Inflammatory macrophage treated with lipopolysaccharide for 1 hour (primary cell): Measurements from ENCODE around the gene BARX1.
A peak's percentile ranks its signal among the peaks of the same experiment; 100 is the strongest.
"Not testable (repeated sequence)": the region's sequence is repeated elsewhere in the genome, so short reads cannot be mapped to it uniquely, and the experiment has no call there.

Experiments
- DNase-seq, 2 donors: peaks; one replicate each; pipeline ENCODE4 v3.0.0-alpha.2; 2020 to 2022

The BARX1 gene

DNA sequence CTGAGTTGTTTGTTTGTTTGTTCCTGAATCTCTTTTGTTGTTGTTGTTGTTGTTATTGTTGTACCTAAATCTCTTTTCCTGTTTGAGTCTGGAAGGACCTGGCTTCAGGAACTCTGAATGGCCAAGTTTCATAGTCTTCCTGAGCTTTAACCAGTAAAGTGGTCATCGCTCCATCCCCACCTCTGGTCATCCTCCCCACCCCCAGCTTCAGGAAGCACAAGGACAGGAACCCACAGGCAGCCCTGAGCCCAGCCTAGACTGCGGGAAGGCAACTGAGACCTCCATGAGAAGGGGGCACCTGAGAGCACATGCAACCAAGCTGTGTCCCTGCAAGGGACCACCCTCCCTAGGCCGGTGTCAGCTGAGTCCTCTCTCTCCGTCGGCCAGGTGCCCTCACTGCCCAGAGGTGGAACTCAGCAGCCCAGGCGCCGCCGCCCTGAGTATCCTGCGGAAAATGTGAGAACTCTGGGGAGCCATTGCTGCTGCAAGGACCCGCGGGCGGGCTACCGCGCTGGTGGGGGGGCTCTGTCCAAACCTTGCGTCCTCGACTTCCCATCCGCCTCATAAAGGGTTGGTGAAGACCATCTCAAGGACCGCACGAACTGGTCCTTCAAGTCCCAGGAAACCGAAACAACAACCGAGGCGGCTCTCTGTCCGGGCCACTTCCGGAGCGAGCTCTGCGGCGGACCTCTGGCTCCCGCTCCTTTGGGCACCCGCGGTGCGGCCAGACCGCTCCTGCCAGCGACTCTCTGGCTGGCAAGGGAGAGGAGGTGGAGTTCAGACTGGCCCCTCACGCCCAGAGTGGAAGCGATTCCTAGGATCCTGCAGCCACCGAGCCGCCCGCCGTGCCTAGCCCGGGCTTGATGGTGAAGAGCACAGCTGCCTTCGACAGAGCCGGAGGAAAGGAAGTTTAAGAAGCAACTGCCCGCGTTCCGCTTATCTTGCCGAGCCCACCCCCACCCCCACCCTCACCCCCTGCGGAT, 4.2 kb downstream of the BARX1 start:
- peak in 1 of 2 donors; percentile 27 for DNase-seq

DNA sequence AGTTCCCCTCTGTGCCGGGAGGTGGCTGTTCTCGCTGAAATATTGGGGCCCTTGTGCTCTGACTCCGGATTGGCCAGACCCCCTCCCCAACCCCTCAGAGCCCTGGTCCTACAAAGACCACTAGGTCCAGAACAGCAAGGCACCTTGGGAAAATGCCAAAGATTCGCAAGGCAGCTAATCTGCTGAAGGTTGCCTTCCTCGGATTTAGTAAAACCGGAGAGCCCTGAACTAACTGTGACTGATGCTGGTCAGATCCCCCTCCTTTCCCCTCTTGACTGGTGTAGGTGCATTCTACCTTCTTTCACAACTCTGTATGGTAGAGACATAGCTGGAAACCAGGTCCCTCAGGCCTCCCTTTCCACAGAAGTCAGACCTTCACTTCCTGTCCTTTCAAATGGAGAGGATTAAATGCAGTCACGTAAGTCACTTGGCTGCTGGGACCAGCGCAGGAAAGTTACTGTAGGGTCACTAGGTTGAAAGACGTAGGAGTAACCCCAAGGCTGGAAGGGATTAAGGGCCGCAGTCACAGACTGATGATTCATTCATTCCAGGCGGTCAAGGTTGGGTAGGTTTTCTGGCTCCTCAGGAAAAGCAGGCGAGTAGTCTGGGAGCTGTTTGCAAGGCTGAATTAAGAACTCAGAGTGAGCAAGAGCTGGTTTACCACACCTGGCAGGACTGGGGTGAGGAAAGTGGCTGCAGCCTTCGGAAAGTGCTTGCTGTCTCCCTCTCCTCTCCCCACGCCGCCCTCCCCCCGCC, 5.3 kb downstream of the BARX1 start:
- no peak for DNase-seq

DNA sequence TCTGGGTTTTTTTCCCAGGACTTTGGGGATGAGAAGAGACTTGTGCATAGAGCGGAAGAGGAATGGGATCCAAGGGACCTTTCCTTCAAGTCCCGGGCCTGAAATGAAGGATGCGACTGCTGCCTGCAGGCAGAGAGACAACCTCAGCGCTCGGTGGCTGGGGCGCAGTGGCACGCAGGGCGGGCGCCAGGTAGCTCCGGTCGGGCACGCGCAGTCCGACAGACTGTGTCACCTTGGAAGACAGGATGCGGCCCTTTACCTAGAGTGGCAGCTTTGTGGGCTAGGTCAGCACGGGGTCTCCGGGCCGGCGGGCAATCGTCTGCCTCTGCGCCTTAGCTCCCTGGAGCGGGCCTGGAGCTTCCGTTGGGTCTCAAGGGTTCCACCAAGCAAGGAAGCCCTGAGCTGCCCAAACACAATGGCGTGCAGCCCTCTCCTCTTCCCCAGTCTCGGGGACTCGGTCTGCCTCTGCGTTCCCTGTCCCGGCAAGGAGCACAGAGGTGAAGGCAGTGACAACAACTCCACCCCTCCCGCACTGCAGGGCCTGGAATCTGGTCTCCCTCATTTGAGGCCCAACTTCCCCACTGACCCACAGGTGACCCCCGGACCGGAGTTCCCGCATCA, 6.0 kb downstream of the BARX1 start:
- DNase-seq: no peak

DNA sequence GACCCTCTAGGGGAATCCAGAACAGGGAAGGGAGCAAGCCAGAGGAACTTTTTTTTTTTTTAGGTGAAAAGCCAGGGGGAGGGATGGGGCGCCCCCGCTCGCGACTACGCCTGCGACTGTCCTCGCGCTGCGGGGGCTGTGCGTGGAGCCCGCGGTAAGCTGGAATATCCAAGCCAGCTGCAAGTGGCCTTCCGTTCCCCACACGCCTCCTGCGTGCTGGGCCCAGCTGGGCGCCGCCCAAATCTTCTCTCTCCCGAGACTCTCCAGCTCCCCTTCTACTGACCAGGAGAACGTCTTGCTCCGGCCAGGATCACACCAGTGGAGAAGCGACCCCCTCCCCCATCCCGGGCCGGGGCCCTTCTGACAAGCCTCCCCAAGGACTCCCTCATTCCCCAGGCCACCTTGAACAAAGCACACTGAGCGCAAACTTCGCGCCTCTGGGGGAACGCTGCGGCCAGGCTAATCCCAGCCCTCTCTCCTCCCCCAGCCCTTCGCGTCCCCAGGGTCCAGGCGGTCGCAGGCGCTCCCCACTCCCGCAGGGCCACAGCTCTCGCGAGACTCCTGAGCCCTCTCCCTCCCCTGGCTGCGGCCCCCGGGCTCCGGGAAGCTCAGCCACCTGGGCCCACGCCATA, 6.6 kb downstream of the BARX1 start:
- no peak for DNase-seq

DNA sequence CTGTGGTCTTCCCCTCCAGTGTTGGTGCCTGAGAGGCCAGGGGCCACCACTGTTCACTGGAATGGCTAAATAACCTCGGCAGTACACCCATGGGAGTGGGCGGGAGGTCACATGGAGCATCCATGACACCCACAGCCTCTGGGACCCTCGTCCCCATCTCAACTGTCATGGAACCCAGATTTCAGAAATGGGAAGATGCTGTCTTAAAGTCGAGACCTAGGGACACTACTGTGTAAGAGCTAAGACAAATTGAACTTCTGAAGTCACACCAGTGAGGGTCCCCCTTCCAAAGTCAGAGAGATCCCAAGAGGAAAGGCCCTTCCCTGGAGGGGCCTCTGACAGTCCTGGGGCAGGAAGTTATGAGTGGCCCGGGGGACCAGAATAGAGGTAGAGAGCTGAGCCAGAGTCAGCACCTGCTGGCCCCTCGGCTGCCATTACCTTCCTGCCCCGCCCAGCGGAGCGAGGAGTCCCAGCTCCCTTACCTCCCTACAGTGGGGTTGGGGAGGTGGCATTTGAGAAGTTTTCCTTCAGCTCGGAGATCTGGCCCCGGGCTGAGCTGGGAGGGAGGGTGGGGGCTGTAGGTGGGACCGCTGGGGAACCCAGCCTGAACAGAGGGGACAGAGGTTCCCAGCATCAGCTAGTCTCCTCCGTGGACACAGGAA, 7.6 kb downstream of the BARX1 start:
- no peak for DNase-seq

DNA sequence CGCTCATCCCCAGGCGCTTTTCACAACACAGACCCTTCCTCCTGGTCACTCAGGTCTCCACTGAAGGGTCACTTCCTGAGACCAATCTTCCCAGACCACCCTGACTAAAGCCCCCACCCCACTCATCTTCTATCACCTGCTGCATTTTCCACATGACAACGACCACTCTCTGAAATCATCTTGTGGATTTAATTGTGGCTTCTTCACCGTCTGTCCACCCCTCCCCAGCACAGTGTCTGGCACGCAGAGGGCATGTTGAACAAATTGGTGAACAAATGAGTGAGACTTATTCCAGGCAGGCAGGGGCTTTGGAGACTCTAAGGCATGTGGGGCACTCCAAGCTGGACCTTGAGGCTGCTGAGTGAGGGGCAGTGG, 8.8 kb downstream of the BARX1 start:
- no peak for DNase-seq

DNA sequence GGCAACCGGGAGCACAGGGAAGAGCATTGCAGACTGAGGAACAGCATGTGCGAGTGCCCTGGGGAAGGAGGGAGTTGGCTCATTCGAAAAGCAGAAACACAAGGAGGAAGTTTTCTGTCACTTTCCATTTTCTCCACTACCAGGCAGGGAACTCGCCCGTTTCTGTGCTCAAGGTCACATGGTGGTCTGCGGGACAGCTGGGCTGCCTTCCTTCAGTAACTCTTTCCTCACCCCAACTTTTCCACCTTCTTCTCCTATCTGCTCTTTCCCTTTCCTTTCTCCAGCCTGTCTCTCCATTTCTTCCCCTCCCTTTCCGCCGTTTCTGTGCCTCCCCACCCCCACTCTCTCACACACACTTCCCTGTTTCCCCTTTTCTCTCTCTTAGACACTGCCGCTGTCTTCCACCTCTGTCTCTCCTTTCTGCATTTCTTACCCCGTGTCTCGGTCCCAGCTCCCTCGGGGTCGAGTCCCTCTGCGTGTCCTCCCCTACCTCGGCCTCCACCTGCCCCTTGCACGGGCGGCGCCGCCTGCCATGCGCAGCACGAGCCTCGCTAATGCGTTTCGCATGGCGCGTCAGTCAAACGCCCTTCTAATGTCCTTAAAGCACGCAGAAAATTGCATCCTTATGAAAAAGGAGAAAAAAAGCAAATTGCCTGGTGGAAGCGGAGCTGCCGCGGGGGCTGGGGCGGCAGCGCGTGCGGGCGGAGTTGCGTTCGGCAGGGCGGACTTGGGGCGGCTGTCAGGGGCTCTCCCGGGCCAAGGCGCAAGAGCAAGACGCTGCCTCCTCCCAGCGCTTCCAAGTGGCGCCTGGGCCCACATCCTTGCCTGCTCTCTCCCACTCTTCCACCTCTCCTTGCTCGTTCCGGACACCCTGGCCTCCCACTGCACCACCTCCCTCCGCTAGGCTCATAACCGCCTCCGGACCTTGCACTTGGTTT, 9.5 kb downstream of the BARX1 start:
- DNase-seq: peak; percentile 47 to 61

DNA sequence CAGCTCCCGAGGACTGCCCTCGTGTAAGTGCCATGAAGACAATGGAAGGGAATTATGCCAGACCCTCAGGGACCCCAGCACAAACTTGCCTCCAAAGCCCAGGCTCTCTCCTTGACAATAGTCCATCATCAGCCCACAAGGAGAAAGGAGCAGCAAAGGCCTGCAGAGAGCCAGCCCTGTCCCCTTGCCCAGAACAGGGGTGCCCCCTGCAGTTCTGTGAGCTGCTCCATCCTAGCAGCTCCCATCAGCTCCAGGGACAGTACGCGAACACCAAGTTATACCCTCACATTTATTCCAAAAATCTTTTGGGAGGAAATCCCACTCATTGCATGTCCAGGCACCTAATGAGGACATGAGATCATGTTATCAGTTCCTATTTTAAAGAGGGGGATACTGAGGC, 11.1 kb downstream of the BARX1 start:
- DNase-seq: no peak

DNA sequence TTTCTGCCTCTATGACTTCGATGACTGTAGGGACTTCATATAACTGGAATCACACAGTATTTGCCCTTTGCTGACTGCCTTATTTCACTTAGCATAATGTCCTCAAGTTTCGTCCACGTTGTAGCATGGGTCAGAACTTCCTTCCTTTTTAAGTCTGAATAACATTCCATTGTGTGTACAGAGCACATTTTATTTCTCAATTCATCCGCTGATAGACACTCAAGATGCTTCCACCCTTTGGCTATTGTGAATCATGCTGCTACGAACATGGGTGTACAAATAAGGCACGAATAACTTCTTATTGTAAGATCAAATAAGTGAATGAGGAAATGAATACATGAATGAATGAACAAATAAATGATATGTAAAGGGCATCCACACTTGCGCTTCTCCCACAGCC, 13.0 kb downstream of the BARX1 start:
- DNase-seq: peak; percentile 44 to 60

DNA sequence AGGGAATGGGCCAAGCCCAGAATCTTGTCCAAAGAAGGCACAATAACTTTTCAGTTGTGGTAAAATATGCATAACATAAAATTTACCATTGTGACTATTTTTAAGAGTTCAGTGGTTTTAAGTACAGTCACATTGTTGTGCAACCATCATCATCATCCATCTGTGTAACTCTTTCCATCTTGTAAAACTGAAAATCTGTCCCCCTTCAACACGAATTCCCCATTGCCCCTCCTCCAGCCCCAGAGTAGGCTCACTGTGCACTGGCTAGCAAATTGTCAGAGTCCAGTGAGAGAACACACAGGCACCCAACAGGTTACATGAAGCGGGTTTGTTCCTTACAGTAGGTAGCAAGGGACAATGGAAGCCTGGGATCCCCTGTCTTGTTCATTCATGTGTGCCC, 13.7 kb downstream of the BARX1 start:
- DNase-seq: no peak

DNA sequence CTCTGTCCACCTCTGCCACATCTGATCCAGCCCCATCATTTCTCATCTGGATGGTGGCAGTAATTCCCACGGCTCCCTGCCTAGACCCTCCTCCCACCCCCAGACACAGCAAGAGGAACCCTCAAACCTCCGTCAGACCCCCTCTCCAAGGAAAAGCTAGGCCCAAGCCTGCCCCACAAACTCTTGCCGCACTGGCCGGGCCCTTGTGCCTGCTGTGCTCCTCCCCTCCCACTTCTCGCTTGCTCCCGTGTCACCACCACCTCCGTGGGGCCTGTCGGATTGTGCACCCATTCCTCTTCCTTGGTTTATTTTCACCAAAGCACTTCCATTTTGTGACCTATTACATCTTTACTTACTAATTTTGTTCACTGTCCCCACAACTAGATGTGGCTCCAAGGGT, 14.2 kb downstream of the BARX1 start:
- no peak for DNase-seq

DNA sequence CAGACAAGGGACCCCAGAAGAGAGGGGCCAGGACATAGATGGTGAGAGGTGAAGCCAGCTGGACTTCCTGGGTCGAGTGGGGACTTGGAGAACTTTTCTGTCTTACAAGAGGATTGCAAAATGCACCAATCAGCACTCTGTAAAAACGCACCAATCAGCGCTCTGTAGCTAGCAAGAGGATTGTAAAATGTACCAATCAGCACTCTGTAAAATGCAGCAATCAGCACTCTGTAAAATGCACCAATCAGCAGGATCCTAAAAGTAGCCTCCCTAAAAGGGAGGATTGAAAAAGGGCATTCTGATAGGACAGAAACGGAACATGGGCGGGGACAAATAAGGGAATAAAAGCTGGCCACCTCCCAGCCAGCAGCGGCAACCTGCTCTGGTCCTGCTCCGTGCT, 15.6 kb downstream of the BARX1 start:
- DNase-seq: not testable (repeated sequence)

DNA sequence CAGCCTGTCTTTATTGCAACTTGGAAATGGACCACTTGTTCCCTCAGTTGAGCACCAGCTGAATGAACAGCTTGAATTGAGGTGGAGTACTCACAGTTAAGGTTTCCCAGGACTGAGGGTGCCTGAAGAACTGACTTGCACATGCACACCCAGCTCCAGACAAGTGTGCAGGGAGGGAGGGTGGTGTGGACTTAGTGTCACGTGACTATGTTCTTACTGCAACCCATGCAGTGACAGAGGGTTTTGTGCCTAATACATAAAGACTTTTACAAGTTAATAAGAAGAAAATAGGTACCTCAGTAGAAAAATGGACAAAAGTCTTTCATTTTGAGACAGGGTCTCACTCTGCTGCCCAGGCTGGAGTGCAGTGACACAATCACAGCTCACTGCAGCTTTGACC, 18.0 kb downstream of the BARX1 start:
- DNase-seq: no peak

DNA sequence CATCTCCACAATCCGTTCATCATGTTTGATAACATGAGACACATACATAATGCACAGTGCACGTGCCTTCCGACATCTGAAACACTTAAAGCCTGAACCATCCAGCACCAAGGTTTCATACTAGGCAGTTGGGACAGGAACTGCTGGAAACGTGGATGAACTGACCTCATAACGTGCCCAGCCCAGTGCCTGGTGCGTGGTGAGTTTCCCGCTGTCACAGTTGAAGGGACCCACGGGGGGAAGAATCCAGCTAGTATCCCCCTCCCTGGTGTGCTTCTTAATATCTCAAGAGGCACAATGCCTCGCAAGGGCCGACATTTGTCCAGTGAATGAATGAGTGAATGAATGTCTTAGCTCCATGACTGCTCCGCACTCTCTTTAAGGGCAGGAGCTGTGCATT, 23.2 kb downstream of the BARX1 start:
- no peak for DNase-seq

DNA sequence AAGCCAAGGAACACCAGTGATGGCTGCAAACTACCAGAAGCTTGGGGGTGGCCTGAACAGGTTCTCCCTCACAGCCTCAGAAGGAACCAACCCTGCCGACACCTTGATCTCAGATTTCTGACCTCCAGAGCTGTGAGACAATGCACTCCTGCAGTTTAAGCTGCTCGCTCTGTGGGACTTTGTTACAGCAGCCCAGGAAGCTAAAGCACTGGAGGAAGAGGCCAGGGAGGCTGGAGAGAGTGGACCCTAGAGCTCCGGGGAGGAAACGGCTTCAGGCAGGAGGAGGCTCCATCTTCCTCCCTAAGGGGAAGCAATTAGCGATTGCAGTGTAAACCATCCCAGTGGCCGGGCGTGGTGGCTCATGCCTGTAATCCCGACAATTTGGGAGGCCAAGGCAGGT, 25.1 kb downstream of the BARX1 start:
- DNase-seq: no peak

DNA sequence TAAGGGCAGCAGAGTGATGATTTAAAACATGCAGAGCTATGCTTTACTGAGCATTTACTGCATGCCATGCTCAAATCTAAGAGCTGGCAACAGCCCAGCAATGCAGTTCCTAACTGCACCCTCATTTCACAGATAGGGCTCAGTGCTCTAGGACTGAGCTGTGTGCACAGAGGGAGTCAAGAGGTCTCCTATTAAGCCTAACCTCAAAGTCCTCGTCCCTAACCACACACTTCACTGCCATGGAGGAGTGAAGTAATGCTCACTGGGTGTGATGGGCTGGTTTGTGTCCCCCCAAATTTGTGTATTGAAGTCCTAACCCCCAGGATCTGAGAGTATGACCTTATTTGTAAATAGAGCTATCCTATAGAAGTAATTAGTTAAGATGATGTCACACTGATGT, 25.9 kb downstream of the BARX1 start:
- DNase-seq: no peak

DNA sequence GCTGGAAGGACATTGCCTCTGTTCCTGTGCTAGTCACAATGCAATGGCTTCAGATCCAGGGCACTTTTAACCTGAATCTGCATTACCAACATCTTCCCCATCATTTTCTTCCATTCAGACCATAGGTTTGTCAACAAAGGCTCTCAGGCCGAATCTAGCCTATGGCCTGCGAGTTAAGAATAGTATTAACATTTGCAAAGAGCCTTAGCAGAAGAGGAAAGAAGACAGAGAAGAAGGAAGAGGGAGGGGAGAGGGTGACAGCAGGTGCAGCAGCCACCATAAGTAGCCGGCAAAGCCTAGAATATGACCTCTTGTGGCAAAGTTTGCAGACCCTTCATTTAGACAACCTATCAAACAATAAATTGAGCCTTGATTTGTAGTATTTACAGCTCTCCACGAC, 32.6 kb downstream of the BARX1 start:
- DNase-seq: no peak

DNA sequence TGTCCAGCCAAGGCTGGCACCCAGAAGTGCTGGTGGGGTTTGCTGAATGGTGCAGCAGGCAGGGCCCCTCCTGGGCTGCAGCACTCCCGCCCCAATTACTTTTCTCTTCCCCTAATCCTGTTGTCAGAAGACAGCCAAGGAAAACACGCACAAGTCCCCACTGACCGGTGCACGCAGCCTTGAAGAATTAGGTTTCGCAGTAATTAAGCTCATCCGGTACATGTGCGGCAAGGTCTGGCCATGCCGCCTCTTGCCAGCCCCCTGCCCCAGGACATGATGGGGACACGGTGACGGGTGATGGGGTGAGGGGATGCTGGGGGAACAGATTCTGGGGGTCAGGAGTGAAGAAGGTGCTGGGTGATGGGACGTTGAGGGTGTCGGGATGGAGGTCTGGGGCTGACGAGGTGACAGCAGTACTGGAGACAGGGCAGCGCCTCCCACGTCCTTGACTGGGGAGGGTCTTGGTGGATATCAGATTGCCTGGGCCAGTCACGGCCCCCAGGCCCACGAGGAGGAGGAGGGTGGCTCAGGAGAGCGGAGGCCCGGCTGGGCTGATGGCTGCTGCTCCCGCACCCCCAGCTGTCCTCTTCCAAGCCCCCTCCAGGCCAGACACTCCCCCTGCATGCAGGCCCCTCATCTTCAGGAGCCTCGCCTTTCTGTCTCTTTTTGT, 34.9 kb downstream of the BARX1 start:
- no peak for DNase-seq

DNA sequence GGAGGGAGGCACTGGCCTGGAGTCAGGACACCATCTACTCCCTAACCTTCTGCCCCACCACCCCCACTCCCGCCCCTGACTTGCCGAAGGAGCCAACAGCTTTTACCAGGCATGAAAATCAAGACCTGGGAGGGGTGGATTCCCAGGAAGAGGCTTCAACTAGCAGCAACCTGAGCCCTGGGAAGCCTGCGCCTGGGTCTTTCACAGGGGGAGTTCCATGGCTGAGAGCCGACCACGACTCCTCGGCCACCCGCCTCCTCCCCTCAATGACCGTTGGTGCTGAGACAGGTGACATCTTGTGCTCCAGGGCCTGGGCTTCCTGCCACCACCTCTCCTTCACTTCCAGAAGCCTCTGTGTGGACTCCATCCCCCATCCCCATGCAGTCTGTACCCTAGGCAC, 37.1 kb downstream of the BARX1 start:
- DNase-seq: no peak

DNA sequence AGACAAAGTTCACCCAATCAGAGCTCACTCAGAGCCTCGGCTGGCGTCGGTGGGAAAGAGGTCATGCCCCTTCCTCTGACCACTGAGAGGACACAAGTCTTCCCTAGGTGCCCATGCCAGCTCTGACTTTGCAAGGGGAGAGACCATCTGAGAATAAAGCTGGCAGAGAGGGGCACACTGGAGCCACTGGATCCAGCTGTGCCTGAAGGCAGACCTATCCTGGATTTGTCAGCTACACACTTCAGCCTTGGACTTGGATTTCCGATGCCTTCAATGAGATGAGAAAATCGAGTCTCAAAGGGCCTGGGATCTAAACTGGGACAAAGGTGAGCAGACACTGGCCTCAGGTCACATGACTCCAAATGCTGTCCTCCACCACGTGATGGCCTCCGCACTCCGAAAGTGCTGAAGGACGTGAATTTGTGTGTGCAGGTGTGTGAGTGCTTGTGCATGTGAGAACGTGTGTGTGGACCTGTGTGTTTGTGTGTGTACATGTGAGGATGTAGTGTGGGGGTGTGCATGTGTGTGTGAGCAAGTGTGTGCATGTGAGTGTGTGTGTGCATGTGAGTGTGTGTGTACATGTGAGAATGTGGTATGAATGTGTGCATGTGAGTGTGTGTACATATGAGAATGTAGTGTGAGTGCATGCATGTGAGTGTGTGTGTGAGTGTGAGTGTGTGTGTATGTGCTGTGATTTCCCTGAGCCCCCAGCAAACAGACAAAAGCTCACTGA, 37.9 kb downstream of the BARX1 start:
- DNase-seq: no peak
